ENCODE results near the gene FHOD3. TPM values are rescaled to one million over a fixed set of nuclear protein-coding genes. Genes with fewer than 3 reads are reported as not detected.

The FHOD3 gene
- total RNA-seq, 1 experiment from 2014 or later, result 22.7 TPM

DNA sequence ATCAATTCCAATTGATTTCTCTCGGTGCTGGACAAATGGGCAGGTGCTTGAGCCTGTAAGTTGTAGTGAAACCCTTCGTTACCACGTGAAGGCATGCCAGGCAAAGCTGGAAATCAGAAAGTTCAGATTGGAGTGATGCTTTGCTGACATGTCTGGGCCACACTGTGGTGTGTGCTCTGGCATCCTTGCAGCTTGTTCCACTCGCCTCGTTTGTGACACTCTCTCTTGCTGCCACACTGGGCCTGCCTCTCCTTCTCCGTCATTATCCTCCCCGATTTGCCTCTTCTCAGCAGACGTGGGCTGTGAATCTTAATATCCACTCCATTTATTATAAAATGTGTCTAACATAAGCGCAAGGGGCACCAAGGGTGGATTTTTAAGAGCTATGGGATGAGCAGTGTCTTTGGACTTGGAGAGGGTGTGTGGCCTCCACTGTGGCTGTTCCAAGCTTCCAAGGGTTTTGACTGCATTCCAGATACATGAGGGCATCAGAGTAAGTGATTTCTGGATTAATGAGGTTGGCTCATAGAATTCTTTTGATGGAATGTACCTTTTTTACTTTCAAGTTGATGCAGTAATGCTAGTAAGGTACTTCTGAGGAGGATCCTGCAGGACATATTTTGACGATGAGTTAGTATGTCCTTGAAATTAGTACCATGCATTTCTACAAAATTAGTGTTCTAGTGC, 292.5 kb downstream of the FHOD3 start:
- no peaks in the 10 kb centered on the region for H3K9me3 ChIP-seq (ENCODE audit: control insufficient read depth, insufficient read depth, low read depth, low read length)
- POLR2A ChIA-PET, result no interaction called here
- in situ Hi-C loops (cut with HindIII; ENCODE audit: low pct_unique_long_range_greater_than_20kb, low sequenced_read_pairs), result no loop called here
- CTCF ChIA-PET, result no interaction called here
- H3K27me3 ChIP-seq (ENCODE audit: control insufficient read depth, insufficient read depth, low read length), result no peaks in the 10 kb centered on the region
- no peak for TF ChIP-seq SIN3A (IDR thresholded peaks at IDR 0.05; ENCODE audit: borderline replicate concordance, insufficient read depth, low read depth, low read length)
- intact Hi-C loops (cut with micrococcal nuclease; ENCODE audit: unreplicated experiment), result no loop called here
- H3K27ac ChIP-seq (ENCODE audit: low read length), result no peak overlapping the region
- BruUV-seq (replicated peaks), result no TSS peak
- no peaks in the 10 kb centered on the region for H3K4me1 ChIP-seq (ENCODE audit: control insufficient read depth, insufficient read depth, low read length)
- H3K4me3 ChIP-seq (ENCODE audit: low read depth in 2 of 2, low read length in 2 of 2), result no peak overlapping the region
- no peak for ATAC-seq
- DNase-seq (ENCODE audit: low read depth, low spot score), result no peak
- H3K36me3 ChIP-seq (ENCODE audit: control insufficient read depth, insufficient read depth, low read length), result no peaks in the 10 kb centered on the region

DNA sequence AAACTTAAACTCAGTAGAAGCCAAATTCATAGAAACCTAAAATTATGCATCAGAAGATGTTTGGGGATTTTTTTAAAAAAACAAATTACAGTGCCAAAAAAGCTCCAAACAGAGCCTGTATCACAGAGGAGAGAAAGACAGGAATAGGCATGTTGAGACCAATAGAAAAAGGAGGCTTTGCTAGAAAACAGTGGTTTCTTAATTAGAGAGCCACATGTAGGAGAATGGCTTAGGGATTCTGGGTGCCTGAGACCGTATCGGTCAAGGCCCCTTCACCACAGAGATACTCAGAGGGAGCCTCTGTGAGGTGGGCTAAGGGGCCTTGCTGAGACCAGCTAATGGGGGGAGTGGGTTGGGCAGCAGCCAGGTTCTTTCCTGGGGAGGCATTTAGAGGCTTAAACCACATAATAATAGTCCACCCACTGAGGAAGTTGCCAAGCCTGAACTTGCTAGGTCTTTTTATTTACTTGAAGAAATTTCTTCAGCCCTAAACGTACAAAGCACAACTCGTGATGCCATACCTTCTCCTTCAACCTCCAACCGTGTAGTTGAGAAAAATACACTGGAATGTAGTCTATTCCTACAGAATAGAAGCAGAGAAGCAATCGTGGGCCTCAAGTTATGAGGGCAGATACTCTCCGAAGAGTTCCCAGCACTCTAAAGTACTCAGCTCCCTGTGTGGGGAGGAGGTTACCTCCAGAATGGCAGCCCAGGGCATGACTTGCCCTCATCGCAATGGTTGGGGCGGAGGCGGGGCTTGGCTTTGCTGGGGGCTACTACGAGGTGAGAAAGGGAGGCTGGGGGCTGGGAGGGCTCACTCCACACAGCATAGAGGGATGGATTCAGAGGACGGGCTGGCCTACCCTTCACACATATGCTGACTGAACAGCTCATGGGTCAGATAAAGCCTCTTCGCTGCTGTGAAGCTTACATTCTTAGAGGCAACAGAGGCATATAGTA, 293.4 kb downstream of the FHOD3 start:
- Histone ChIP-seq H3K27me3 (ENCODE audit: control insufficient read depth, insufficient read depth, low read length) (no peaks in the 10 kb centered on the region), H3K4me3 (ENCODE audit: low read depth in 2 of 2, low read length in 2 of 2) (no peak overlapping the region), H3K27ac (ENCODE audit: low read length) (no peak overlapping the region), H3K4me1 (ENCODE audit: control insufficient read depth, insufficient read depth, low read length) (no peaks in the 10 kb centered on the region), H3K9me3 (ENCODE audit: control insufficient read depth, insufficient read depth, low read depth, low read length) (no peaks in the 10 kb centered on the region), H3K36me3 (ENCODE audit: control insufficient read depth, insufficient read depth, low read length) (no peaks in the 10 kb centered on the region)
- DNase-seq (ENCODE audit: low read depth, low spot score) (no peak), ATAC-seq (no peak)
- ChIA-PET POLR2A (no interaction called here), CTCF (no interaction called here)
- BruUV-seq (replicated peaks), result no TSS peak
- in situ Hi-C loops (cut with HindIII; ENCODE audit: low pct_unique_long_range_greater_than_20kb, low sequenced_read_pairs) (no loop called here), intact Hi-C loops (cut with micrococcal nuclease; ENCODE audit: unreplicated experiment) (no loop called here)
- TF ChIP-seq, protein P1, sequence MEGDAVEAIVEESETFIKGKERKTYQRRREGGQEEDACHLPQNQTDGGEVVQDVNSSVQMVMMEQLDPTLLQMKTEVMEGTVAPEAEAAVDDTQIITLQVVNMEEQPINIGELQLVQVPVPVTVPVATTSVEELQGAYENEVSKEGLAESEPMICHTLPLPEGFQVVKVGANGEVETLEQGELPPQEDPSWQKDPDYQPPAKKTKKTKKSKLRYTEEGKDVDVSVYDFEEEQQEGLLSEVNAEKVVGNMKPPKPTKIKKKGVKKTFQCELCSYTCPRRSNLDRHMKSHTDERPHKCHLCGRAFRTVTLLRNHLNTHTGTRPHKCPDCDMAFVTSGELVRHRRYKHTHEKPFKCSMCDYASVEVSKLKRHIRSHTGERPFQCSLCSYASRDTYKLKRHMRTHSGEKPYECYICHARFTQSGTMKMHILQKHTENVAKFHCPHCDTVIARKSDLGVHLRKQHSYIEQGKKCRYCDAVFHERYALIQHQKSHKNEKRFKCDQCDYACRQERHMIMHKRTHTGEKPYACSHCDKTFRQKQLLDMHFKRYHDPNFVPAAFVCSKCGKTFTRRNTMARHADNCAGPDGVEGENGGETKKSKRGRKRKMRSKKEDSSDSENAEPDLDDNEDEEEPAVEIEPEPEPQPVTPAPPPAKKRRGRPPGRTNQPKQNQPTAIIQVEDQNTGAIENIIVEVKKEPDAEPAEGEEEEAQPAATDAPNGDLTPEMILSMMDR (IDR thresholded peaks at IDR 0.05), result no peak
- TF ChIP-seq SIN3A (IDR thresholded peaks at IDR 0.05; ENCODE audit: borderline replicate concordance, insufficient read depth, low read depth, low read length) (no peak), TCF7L2 (IDR thresholded peaks at IDR 0.05; ENCODE audit: low read depth, low read length) (no peak)
- TF ChIP-seq, protein P2, sequence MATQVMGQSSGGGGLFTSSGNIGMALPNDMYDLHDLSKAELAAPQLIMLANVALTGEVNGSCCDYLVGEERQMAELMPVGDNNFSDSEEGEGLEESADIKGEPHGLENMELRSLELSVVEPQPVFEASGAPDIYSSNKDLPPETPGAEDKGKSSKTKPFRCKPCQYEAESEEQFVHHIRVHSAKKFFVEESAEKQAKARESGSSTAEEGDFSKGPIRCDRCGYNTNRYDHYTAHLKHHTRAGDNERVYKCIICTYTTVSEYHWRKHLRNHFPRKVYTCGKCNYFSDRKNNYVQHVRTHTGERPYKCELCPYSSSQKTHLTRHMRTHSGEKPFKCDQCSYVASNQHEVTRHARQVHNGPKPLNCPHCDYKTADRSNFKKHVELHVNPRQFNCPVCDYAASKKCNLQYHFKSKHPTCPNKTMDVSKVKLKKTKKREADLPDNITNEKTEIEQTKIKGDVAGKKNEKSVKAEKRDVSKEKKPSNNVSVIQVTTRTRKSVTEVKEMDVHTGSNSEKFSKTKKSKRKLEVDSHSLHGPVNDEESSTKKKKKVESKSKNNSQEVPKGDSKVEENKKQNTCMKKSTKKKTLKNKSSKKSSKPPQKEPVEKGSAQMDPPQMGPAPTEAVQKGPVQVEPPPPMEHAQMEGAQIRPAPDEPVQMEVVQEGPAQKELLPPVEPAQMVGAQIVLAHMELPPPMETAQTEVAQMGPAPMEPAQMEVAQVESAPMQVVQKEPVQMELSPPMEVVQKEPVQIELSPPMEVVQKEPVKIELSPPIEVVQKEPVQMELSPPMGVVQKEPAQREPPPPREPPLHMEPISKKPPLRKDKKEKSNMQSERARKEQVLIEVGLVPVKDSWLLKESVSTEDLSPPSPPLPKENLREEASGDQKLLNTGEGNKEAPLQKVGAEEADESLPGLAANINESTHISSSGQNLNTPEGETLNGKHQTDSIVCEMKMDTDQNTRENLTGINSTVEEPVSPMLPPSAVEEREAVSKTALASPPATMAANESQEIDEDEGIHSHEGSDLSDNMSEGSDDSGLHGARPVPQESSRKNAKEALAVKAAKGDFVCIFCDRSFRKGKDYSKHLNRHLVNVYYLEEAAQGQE (IDR thresholded peaks at IDR 0.05; ENCODE audit: insufficient read depth in 1 of 2, low read depth in 2 of 2, low read length in 1 of 2), result no peak

DNA sequence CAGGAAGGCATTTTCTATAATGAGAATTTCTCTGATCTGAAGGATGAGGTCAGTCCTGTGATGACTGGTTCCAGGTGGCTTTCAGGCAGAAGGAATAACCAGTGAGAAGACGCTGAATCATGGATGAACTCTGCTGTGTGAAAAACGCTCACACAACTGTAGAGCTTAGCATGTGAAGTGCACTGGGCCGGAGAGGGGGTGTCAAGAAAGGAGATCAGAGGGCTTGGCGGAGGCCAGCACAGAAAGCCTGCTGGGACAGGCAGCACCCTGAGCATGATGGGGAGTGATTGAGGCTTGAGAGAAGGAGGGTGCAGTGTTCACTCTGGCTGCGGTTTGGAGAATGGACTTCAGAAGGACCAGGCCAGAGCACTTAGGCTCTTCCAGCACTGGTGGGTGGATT, 294.8 kb downstream of the FHOD3 start:
- CTCF ChIA-PET, result no interaction called here
- POLR2A ChIA-PET, result no interaction called here
- intact Hi-C loops (cut with micrococcal nuclease; ENCODE audit: unreplicated experiment) (no loop called here), in situ Hi-C loops (cut with HindIII; ENCODE audit: low pct_unique_long_range_greater_than_20kb, low sequenced_read_pairs) (no loop called here)
- no peak for DNase-seq (ENCODE audit: low read depth, low spot score)
- no TSS peak for BruUV-seq (replicated peaks)
- H3K36me3 ChIP-seq (ENCODE audit: control insufficient read depth, insufficient read depth, low read length), result no peaks in the 10 kb centered on the region
- H3K27me3 ChIP-seq (ENCODE audit: control insufficient read depth, insufficient read depth, low read length), result no peaks in the 10 kb centered on the region
- no peaks in the 10 kb centered on the region for H3K9me3 ChIP-seq (ENCODE audit: control insufficient read depth, insufficient read depth, low read depth, low read length)
- no peaks in the 10 kb centered on the region for H3K4me1 ChIP-seq (ENCODE audit: control insufficient read depth, insufficient read depth, low read length)
- TF ChIP-seq, protein P1 (IDR thresholded peaks at IDR 0.05), result no peak
- TF ChIP-seq SIN3A (IDR thresholded peaks at IDR 0.05; ENCODE audit: borderline replicate concordance, insufficient read depth, low read depth, low read length), result no peak
- no peak for TF ChIP-seq POLR2AphosphoS5 (IDR thresholded peaks at IDR 0.05; ENCODE audit: low read depth, low read length)
- TF ChIP-seq TCF7L2 (IDR thresholded peaks at IDR 0.05; ENCODE audit: low read depth, low read length), result no peak
- TF ChIP-seq, protein P2 (IDR thresholded peaks at IDR 0.05; ENCODE audit: insufficient read depth in 1 of 2, low read depth in 2 of 2, low read length in 1 of 2), result no peak
- H3K4me3 ChIP-seq (ENCODE audit: low read depth in 2 of 2, low read length in 2 of 2), result no peak overlapping the region
- no peak overlapping the region for H3K27ac ChIP-seq (ENCODE audit: low read length)
- ATAC-seq, result no peak

Data from Panc1 (cell line).